ENCODE data around the gene A3GALT2.

DNA sequence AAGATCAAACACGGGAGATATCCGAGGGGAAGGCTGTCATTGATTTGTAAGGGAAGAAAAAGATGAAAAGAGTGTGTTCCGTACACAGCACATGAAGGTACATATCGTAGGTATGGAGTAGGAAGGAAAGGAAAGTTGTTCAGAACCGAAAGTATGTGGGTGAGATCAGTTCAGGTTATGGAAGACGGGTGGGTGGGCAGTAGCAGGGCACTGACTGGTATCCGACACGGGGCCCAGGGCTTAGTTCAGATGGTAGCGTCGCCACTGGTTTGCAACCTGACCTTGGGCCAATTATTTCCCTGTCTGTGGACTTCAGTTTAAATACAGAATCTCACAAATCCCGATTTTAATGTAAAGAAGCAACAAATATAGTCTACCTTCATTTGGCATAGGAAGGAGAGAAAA, 27.8 kb upstream of the A3GALT2 start:
- TF ChIP-seq, protein P1, sequence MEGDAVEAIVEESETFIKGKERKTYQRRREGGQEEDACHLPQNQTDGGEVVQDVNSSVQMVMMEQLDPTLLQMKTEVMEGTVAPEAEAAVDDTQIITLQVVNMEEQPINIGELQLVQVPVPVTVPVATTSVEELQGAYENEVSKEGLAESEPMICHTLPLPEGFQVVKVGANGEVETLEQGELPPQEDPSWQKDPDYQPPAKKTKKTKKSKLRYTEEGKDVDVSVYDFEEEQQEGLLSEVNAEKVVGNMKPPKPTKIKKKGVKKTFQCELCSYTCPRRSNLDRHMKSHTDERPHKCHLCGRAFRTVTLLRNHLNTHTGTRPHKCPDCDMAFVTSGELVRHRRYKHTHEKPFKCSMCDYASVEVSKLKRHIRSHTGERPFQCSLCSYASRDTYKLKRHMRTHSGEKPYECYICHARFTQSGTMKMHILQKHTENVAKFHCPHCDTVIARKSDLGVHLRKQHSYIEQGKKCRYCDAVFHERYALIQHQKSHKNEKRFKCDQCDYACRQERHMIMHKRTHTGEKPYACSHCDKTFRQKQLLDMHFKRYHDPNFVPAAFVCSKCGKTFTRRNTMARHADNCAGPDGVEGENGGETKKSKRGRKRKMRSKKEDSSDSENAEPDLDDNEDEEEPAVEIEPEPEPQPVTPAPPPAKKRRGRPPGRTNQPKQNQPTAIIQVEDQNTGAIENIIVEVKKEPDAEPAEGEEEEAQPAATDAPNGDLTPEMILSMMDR (conservative IDR thresholded peaks at IDR 0.05) = no peak
- no peak for TF ChIP-seq EZH2 (IDR thresholded peaks at IDR 0.05; ENCODE audit: low read depth)

All from PC-9 (cell line).